Measurements from ENCODE around the gene TNFSF15.
A peak's percentile ranks its signal among the peaks of the same experiment; 100 is the strongest.
"Not testable (repeated sequence)": the region's sequence is repeated elsewhere in the genome, so short reads cannot be mapped to it uniquely, and the experiment has no call there.

The TNFSF15 gene

GRCh38 chr9:114742947-114743346 is 62.9 kb downstream of the TNFSF15 start:
- no peak for DNase-seq (ENCODE audit: low read depth)
- TF ChIP-seq CTCF (IDR thresholded peaks at IDR 0.05; ENCODE audit: low read depth, low read length, missing control alignments): no peak
- in situ Hi-C loops (cut with HindIII; ENCODE audit: low sequenced_read_pairs): no loop called here
- no peak overlapping the region for H3K4me3 ChIP-seq (ENCODE audit: low read depth, low read length)

- in situ Hi-C loops (cut with HindIII; ENCODE audit: low sequenced_read_pairs); DNase-seq (ENCODE audit: low read depth); H3K4me3 ChIP-seq (ENCODE audit: low read depth, low read length): not testable (repeated sequence)
Observed at GRCh38 chr9:114741521-114741920, 64.3 kb downstream of the TNFSF15 start.

GRCh38 chr9:114738581-114739316 is 67.1 kb downstream of the TNFSF15 start:
- peak; percentile 78 for DNase-seq (ENCODE audit: low read depth)
- peak; percentile 84 for TF ChIP-seq CTCF (IDR thresholded peaks at IDR 0.05; ENCODE audit: low read depth, low read length, missing control alignments)
- in situ Hi-C loops (cut with HindIII; ENCODE audit: low sequenced_read_pairs): no loop called here
- H3K4me3 ChIP-seq (ENCODE audit: low read depth, low read length): no peak overlapping the region

GRCh38 chr9:114737847-114738246 is 68.0 kb downstream of the TNFSF15 start:
- H3K4me3 ChIP-seq (ENCODE audit: low read depth, low read length): no peak overlapping the region
- TF ChIP-seq CTCF (IDR thresholded peaks at IDR 0.05; ENCODE audit: low read depth, low read length, missing control alignments): no peak
- in situ Hi-C loops (cut with HindIII; ENCODE audit: low sequenced_read_pairs): no loop called here
- DNase-seq (ENCODE audit: low read depth): no peak

- TF ChIP-seq CTCF (IDR thresholded peaks at IDR 0.05; ENCODE audit: low read depth, low read length, missing control alignments): no peak
- H3K4me3 ChIP-seq (ENCODE audit: low read depth, low read length): no peak overlapping the region
- in situ Hi-C loops (cut with HindIII; ENCODE audit: low sequenced_read_pairs): no loop called here
- no peak for DNase-seq (ENCODE audit: low read depth)
Observed at GRCh38 chr9:114737118-114737517, 68.7 kb downstream of the TNFSF15 start.

GRCh38 chr9:114735704-114736103 is 70.1 kb downstream of the TNFSF15 start:
- in situ Hi-C loops (cut with HindIII; ENCODE audit: low sequenced_read_pairs): no loop called here
- no peak overlapping the region for H3K4me3 ChIP-seq (ENCODE audit: low read depth, low read length)

GRCh38 chr9:114735139-114735538 is 70.7 kb downstream of the TNFSF15 start:
- DNase-seq (ENCODE audit: low read depth); in situ Hi-C loops (cut with HindIII; ENCODE audit: low sequenced_read_pairs); H3K4me3 ChIP-seq (ENCODE audit: low read depth, low read length): not testable (repeated sequence)

More at GRCh38 chr9:114735704-114736103, 70.1 kb downstream of the TNFSF15 start:
- no peak for DNase-seq (ENCODE audit: low read depth)
- no peak for TF ChIP-seq CTCF (IDR thresholded peaks at IDR 0.05; ENCODE audit: low read depth, low read length, missing control alignments)
